Activated B cell treated with CpG ODN at 0.5 μM for 24 hours (primary cell): ENCODE measurements around the gene LIMS2. TPM values are rescaled to one million over a fixed set of nuclear protein-coding genes. Genes with fewer than 3 reads are reported as not detected.
A peak's percentile ranks its signal among the peaks of the same experiment; 100 is the strongest.

Source experiments
- ATAC-seq: fragments of 200-7000 bp; cut with Tn5 transposase; one replicate; pipeline ENCODE4 v1.10.0; 2021; ENCODE audit warnings: low read depth, mild to moderate bottlenecking, moderate library complexity
- CTCF ChIA-PET: fragments of 350-600 bp; sonication (Branson Sonifier 250); formaldehyde crosslinking; loops from one replicate; lab custom pipeline; 2021; ENCODE audit warnings: antibody characterized with exemption; lab: Charles Lee
- POLR2A ChIA-PET: fragments of 350-600 bp; sonication (Branson Sonifier 250); formaldehyde crosslinking; loops from one replicate; lab custom pipeline; 2021; ENCODE audit warnings: antibody characterized with exemption; lab: Charles Lee
- DNase-seq: peaks from one replicate; pipeline ENCODE4 v3.0.0; 2022
- H3K27ac Mint-ChIP-seq: one replicate; pipeline ENCODE4 v1.8.0; 2020; ENCODE audit warnings: mixed read lengths
- H3K27me3 Mint-ChIP-seq: one replicate; pipeline ENCODE4 v1.8.0; 2021; ENCODE audit warnings: mixed read lengths
- H3K36me3 Mint-ChIP-seq: one replicate; pipeline ENCODE4 v1.8.0; 2021; ENCODE audit warnings: low read depth, mixed read lengths
- H3K4me1 Mint-ChIP-seq: one replicate; pipeline ENCODE4 v1.8.0; 2021; ENCODE audit warnings: mixed read lengths
- H3K4me3 Mint-ChIP-seq: one replicate; pipeline ENCODE4 v1.8.0; 2020; ENCODE audit warnings: mild to moderate bottlenecking, mixed read lengths
- H3K9me3 Mint-ChIP-seq: one replicate; pipeline ENCODE4 v1.8.0; 2020; ENCODE audit warnings: mixed read lengths
- CTCF ChIP-seq: fragments of 200-600 bp; IDR thresholded peaks from one replicate; pipeline ENCODE4 v1.8.0; 2022; ENCODE audit warnings: antibody characterized with exemption, mild to moderate bottlenecking
- intact Hi-C: fragments of 100-400 bp; cut with micrococcal nuclease; formaldehyde crosslinking; loops from one replicate; pipeline ENCODE4 v1.15.1; 2024
- total RNA-seq: library from RNA; stranded (reverse); gene quantifications from 2 replicates; pipeline ENCODE4 v1.2.3, GENCODE V29; 2022

The LIMS2 gene
- total RNA-seq, 1 donor from 2014 or later, result 5.3 TPM

- peaks cover 9% of the 10 kb centered on the region for H3K4me1 Mint-ChIP-seq
- DNase-seq, result no peak
- H3K36me3 Mint-ChIP-seq, result no peaks in the 10 kb centered on the region
- H3K27ac Mint-ChIP-seq, result no peak overlapping the region
- ChIA-PET CTCF (no interaction called here), POLR2A (no interaction called here)
- TF ChIP-seq CTCF, result no peak
- H3K27me3 Mint-ChIP-seq, result peaks cover 44% of the 10 kb centered on the region
- peak; percentile 34 for ATAC-seq
- H3K4me3 Mint-ChIP-seq, result no peak overlapping the region
- no peaks in the 10 kb centered on the region for H3K9me3 Mint-ChIP-seq
- intact Hi-C loops, result no loop called here
Measured at GRCh38 chr2:127664065-127664894, 11.1 kb downstream of the LIMS2 start.

GRCh38 chr2:127663566-127664064 lies 11.7 kb downstream of the LIMS2 start:
- TF ChIP-seq CTCF, result no peak
- POLR2A ChIA-PET, result no interaction called here
- no peak for ATAC-seq
- no peaks in the 10 kb centered on the region for H3K9me3 Mint-ChIP-seq
- no peak overlapping the region for H3K4me3 Mint-ChIP-seq
- intact Hi-C loops, result no loop called here
- no peaks in the 10 kb centered on the region for H3K36me3 Mint-ChIP-seq
- CTCF ChIA-PET, result no interaction called here
- H3K27ac Mint-ChIP-seq, result no peak overlapping the region
- peaks cover 44% of the 10 kb centered on the region for H3K27me3 Mint-ChIP-seq
- DNase-seq, result no peak
- peaks cover 9% of the 10 kb centered on the region for H3K4me1 Mint-ChIP-seq

GRCh38 chr2:127662937-127663565 lies 12.3 kb downstream of the LIMS2 start:
- ATAC-seq (no peak), DNase-seq (no peak)
- peaks cover 9% of the 10 kb centered on the region for H3K4me1 Mint-ChIP-seq
- no peaks in the 10 kb centered on the region for H3K9me3 Mint-ChIP-seq
- H3K36me3 Mint-ChIP-seq, result no peaks in the 10 kb centered on the region
- ChIA-PET POLR2A (no interaction called here), CTCF (no interaction called here)
- H3K4me3 Mint-ChIP-seq, result no peak overlapping the region
- intact Hi-C loops, result no loop called here
- peaks cover 44% of the 10 kb centered on the region for H3K27me3 Mint-ChIP-seq
- H3K27ac Mint-ChIP-seq, result no peak overlapping the region
- no peak for TF ChIP-seq CTCF

GRCh38 chr2:127661949-127662510 lies 13.3 kb downstream of the LIMS2 start:
- CTCF ChIA-PET, result interaction anchor here (0.7 kb wide), 1 partner anchor 12 kb away, joined by 3 read pairs; no protein-coding TSS in a partner anchor
- intact Hi-C loops, result no loop called here
- no peak overlapping the region for H3K27ac Mint-ChIP-seq
- no peaks in the 10 kb centered on the region for H3K36me3 Mint-ChIP-seq
- no peak overlapping the region for H3K4me3 Mint-ChIP-seq
- no peak for ATAC-seq
- H3K4me1 Mint-ChIP-seq, result peaks cover 9% of the 10 kb centered on the region
- TF ChIP-seq CTCF, result no peak
- H3K27me3 Mint-ChIP-seq, result peaks cover 41% of the 10 kb centered on the region
- H3K9me3 Mint-ChIP-seq, result no peaks in the 10 kb centered on the region
- peak; percentile 7 for DNase-seq
- POLR2A ChIA-PET, result no interaction called here
